Breast epithelium (tissue), 3 donors: ENCODE results near the gene DPH5.

Source experiments
- POLR2AphosphoS5 ChIP-seq, 3 donors: sonication (generic); formaldehyde crosslinking; IDR thresholded peaks; one replicate each; pipeline ENCODE4 v1.6.1; 2017; ENCODE audit warnings: antibody characterized with exemption in 3 of 3
- TF ChIP-seq, protein P1 (sequence below), 3 donors: fragments of 450-650 bp; IDR thresholded peaks; one replicate each; pipeline ENCODE4 v1.5.1; 2016 to 2017; ENCODE audit warnings: antibody characterized with exemption in 3 of 3, mild to moderate bottlenecking in 3 of 3, moderate library complexity in 3 of 3

- TF ChIP-seq, protein P1, sequence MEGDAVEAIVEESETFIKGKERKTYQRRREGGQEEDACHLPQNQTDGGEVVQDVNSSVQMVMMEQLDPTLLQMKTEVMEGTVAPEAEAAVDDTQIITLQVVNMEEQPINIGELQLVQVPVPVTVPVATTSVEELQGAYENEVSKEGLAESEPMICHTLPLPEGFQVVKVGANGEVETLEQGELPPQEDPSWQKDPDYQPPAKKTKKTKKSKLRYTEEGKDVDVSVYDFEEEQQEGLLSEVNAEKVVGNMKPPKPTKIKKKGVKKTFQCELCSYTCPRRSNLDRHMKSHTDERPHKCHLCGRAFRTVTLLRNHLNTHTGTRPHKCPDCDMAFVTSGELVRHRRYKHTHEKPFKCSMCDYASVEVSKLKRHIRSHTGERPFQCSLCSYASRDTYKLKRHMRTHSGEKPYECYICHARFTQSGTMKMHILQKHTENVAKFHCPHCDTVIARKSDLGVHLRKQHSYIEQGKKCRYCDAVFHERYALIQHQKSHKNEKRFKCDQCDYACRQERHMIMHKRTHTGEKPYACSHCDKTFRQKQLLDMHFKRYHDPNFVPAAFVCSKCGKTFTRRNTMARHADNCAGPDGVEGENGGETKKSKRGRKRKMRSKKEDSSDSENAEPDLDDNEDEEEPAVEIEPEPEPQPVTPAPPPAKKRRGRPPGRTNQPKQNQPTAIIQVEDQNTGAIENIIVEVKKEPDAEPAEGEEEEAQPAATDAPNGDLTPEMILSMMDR (IDR thresholded peaks at IDR 0.05) = no peak
- TF ChIP-seq POLR2AphosphoS5 (IDR thresholded peaks at IDR 0.05) = no peak
These were observed 19.0 kb downstream of the DPH5 start for GRCh38 chr1:101006553-101006952.
